HepG2 (cell line): Measurements from ENCODE around the gene EMC9. TPM values are rescaled to one million over a fixed set of nuclear protein-coding genes. Genes with fewer than 3 reads are reported as not detected.

Source experiments
- ATF3 ChIP-seq: sonication (generic); formaldehyde crosslinking; IDR thresholded peaks from 2 replicates; pipeline ENCODE4 v1.4.0; 2020; ENCODE audit warnings: missing genetic modification reagents
- BCL3 ChIP-seq: sonication (generic); formaldehyde crosslinking; IDR thresholded peaks from 2 replicates; pipeline ENCODE4 v1.5.1; 2020; ENCODE audit warnings: mild to moderate bottlenecking, missing genetic modification reagents, moderate library complexity
- BRF2 ChIP-seq: sonication (generic); formaldehyde crosslinking; IDR thresholded peaks from 2 replicates; pipeline ENCODE4 v1.8.1; 2022; ENCODE audit warnings: mild to moderate bottlenecking, missing genetic modification reagents
- EHMT2 ChIP-seq: fragments of 200-600 bp; sonication (generic); IDR thresholded peaks from 2 replicates; pipeline ENCODE4 v1.7.0; 2017; ENCODE audit warnings: antibody characterized with exemption, low read depth, low read length, borderline replicate concordance
- FOXO1 ChIP-seq: sonication (generic); formaldehyde crosslinking; IDR thresholded peaks from 2 replicates; pipeline ENCODE4 v1.4.0; 2020; ENCODE audit warnings: missing genetic modification reagents
- GPN1 ChIP-seq: sonication (generic); formaldehyde crosslinking; IDR thresholded peaks from 2 replicates; pipeline ENCODE4 v1.5.1; 2020; ENCODE audit warnings: missing genetic modification reagents, borderline replicate concordance
- KDM2A ChIP-seq: sonication (generic); formaldehyde crosslinking; IDR thresholded peaks from 2 replicates; pipeline ENCODE4 v1.4.0; 2020; ENCODE audit warnings: low read depth, missing genetic modification reagents, borderline replicate concordance
- KLF6 ChIP-seq: IDR thresholded peaks from 2 replicates; pipeline ENCODE4 v1.8.0; 2016; ENCODE audit warnings: missing biosample characterization, missing genetic modification reagents
- KMT2B ChIP-seq: IDR thresholded peaks from 2 replicates; pipeline ENCODE4 v1.6.1; 2016; ENCODE audit warnings: missing genetic modification reagents, missing compliant biosample characterization
- RARG ChIP-seq: sonication (generic); formaldehyde crosslinking; IDR thresholded peaks from 2 replicates; pipeline ENCODE4 v1.4.0; 2020; ENCODE audit warnings: low read depth, mild to moderate bottlenecking, missing genetic modification reagents
- SAFB2 ChIP-seq: sonication (generic); formaldehyde crosslinking; IDR thresholded peaks from 2 replicates; pipeline ENCODE4 v1.5.1; 2020; ENCODE audit warnings: missing genetic modification reagents, low read depth, mild to moderate bottlenecking, borderline replicate concordance
- SETDB1 ChIP-seq: sonication (generic); formaldehyde crosslinking; IDR thresholded peaks from 2 replicates; pipeline ENCODE4 v1.5.1; 2020; ENCODE audit warnings: missing genetic modification reagents, mild to moderate bottlenecking, borderline replicate concordance
- SIN3B ChIP-seq: fragments of 150-350 bp; IDR thresholded peaks from 2 replicates; pipeline ENCODE4 v1.6.1; 2014; ENCODE audit warnings: low read length
- STAT6 ChIP-seq: sonication (generic); formaldehyde crosslinking; IDR thresholded peaks from 2 replicates; pipeline ENCODE4 v1.4.0; 2020; ENCODE audit warnings: missing genetic modification reagents, mild to moderate bottlenecking, borderline replicate concordance
- TEF ChIP-seq: sonication (generic); formaldehyde crosslinking; IDR thresholded peaks from 2 replicates; pipeline ENCODE4 v1.5.0; 2020; ENCODE audit warnings: missing genetic modification reagents
- ZMAT3 ChIP-seq: sonication (generic); formaldehyde crosslinking; conservative IDR thresholded peaks from 2 replicates; pipeline ENCODE4 v1.7.0; 2021; ENCODE audit warnings: missing genetic modification reagents
- ZNF18 ChIP-seq: sonication (generic); formaldehyde crosslinking; IDR thresholded peaks from 2 replicates; pipeline ENCODE4 v1.8.0; 2022; ENCODE audit warnings: mild to moderate bottlenecking, missing genetic modification reagents; ENCODE audit not compliant: insufficient replicate concordance
- ZNF619 ChIP-seq: sonication (generic); formaldehyde crosslinking; IDR thresholded peaks from 2 replicates; pipeline ENCODE4 v1.4.0; 2020; ENCODE audit warnings: mild to moderate bottlenecking, missing genetic modification reagents
- ZNF660 ChIP-seq: sonication (generic); formaldehyde crosslinking; IDR thresholded peaks from 2 replicates; pipeline ENCODE4 v1.5.1; 2020; ENCODE audit warnings: mild to moderate bottlenecking, low read depth, missing genetic modification reagents, borderline replicate concordance
- ZNF788 ChIP-seq: sonication (generic); formaldehyde crosslinking; IDR thresholded peaks from 2 replicates; pipeline ENCODE4 v1.5.0; 2020; ENCODE audit warnings: mild to moderate bottlenecking, missing genetic modification reagents, borderline replicate concordance
- ZNF83 ChIP-seq: sonication (generic); formaldehyde crosslinking; IDR thresholded peaks from 2 replicates; pipeline ENCODE4 v1.4.0; 2020; ENCODE audit warnings: missing genetic modification reagents, mild to moderate bottlenecking, borderline replicate concordance
- polyA plus RNA-seq, 8 experiments: library from polyadenylated mRNA; depleted of rRNA in 3 of 8; stranded (reverse) in 7 of 8; unstranded in 1 of 8; fragments of >200 nt; fragmentation: Illumina TruSeq in 4 of 8; extraction: Trizol in 4 of 8; gene quantifications; 2 replicates each; pipeline versions ENCODE4 v1.2.1 to v1.2.3, GENCODE V29; 2011 to 2016; ENCODE audit warnings: low read depth in 4 of 8, missing spikeins in 1 of 8, mixed read lengths in 1 of 8; ENCODE audit not compliant: insufficient read depth in 1 of 8
- total RNA-seq, 5 experiments: library from RNA; depleted of rRNA; stranded (reverse); fragments of >200 nt; fragmentation: Illumina TruSeq; extraction: Trizol; gene quantifications; 2 replicates each; pipeline ENCODE4 v1.2.3, GENCODE V29; 2016; ENCODE audit warnings: low read depth in 1 of 5

Gene EMC9
- total and polyA plus RNA-seq, 2 of the 13 experiments (the other 11 are each of a cell fraction or from before 2014, with no cell fraction given), result 60.5 to 78.7 TPM

- TF ChIP-seq ZNF18 (CRISPR knock-in tag) (no peak), RARG (CRISPR knock-in tag) (peak; percentile 99), KDM2A (CRISPR knock-in tag) (peak; percentile 97), SETDB1 (CRISPR knock-in tag) (no peak), ZNF660 (CRISPR knock-in tag) (peak; percentile 86; the same call in 1 of the 2 replicates), ZNF788 (CRISPR knock-in tag) (peak; percentile 98; the same call in 1 of the 2 replicates), ZMAT3 (CRISPR knock-in tag) (peak; percentile 99), GPN1 (CRISPR knock-in tag) (no peak; the same call in 1 of the 2 replicates), ZNF83 (CRISPR knock-in tag) (peak; percentile 87; the same call in 1 of the 2 replicates), SIN3B (peak; percentile 59), ATF3 (CRISPR knock-in tag) (peak; percentile 44), SAFB2 (CRISPR knock-in tag) (peak; percentile 99; the same call in 1 of the 2 replicates), STAT6 (peak; percentile 96), BRF2 (CRISPR knock-in tag) (peak; percentile 75; the same call in 1 of the 2 replicates), FOXO1 (CRISPR knock-in tag) (peak; percentile 95), KMT2B (CRISPR knock-in tag) (peak; percentile 91), KLF6 (CRISPR knock-in tag) (peak; percentile 100), TEF (CRISPR knock-in tag) (peak; percentile 53; the same call in 1 of the 2 replicates), EHMT2 (peak; percentile 95; the same call in 1 of the 2 replicates), BCL3 (CRISPR knock-in tag) (peak; percentile 98), ZNF619 (CRISPR knock-in tag) (peak; percentile 99)
Measured at GRCh38 chr14:24095271-24096068, 45.9 kb downstream of the EMC9 start (continued).
